Measurements from ENCODE around the gene FOXO3.

- TF ChIP-seq CTCF (IDR thresholded peaks at IDR 0.05) (no peak), POLR2A (IDR thresholded peaks at IDR 0.05) (no peak), EP300 (IDR thresholded peaks at IDR 0.05) (no peak)
Observed at GRCh38 chr6:108531332-108531731, 29.4 kb upstream of the FOXO3 start.
